SU-DHL-6 (cell line): Measurements from ENCODE around the gene ABCC3.

Experiments used
- EZH2phosphoT487 ChIP-seq: fragments of 200-600 bp; sonication (generic), shearing (Covaris generic); conservative IDR thresholded peaks from 2 replicates; pipeline ENCODE4 v1.6.1; 2018; ENCODE audit warnings: mild to moderate bottlenecking, antibody characterized with exemption, low read length, moderate library complexity, mixed read lengths
- TF ChIP-seq, protein P1 (sequence below): fragments of 200-600 bp; sonication (generic); IDR thresholded peaks from one replicate; pipeline ENCODE4 v1.5.1; 2017; ENCODE audit warnings: antibody characterized with exemption, mild to moderate bottlenecking, low read length, moderate library complexity; ENCODE audit not compliant: insufficient read depth, poor library complexity, severe bottlenecking

DNA sequence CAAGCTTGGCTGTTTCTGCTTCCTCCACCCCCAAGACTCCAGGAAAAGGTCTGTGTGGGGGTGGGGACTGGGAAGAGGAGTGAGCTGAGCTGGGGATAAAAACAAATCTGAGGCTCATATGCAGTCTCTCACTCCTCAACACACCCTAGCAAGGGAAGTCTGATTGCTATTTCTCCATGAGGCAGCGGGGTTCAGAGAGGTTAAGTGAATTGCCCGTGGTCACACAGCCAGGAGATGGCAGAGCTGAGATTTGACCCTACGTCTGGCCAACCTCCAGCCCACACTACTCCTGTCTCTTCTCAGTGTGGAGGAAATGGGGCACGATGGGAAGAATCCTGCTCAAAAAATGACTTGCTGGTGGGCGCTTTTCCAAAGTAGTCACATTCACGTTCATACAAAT lies 4.8 kb upstream of the ABCC3 start:
- TF ChIP-seq, protein P1, sequence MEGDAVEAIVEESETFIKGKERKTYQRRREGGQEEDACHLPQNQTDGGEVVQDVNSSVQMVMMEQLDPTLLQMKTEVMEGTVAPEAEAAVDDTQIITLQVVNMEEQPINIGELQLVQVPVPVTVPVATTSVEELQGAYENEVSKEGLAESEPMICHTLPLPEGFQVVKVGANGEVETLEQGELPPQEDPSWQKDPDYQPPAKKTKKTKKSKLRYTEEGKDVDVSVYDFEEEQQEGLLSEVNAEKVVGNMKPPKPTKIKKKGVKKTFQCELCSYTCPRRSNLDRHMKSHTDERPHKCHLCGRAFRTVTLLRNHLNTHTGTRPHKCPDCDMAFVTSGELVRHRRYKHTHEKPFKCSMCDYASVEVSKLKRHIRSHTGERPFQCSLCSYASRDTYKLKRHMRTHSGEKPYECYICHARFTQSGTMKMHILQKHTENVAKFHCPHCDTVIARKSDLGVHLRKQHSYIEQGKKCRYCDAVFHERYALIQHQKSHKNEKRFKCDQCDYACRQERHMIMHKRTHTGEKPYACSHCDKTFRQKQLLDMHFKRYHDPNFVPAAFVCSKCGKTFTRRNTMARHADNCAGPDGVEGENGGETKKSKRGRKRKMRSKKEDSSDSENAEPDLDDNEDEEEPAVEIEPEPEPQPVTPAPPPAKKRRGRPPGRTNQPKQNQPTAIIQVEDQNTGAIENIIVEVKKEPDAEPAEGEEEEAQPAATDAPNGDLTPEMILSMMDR = no peak
- TF ChIP-seq EZH2phosphoT487 = no peak
